Fibroblast of lung (primary cell): ENCODE measurements around the gene IL5RA. TPM values are rescaled to one million over a fixed set of nuclear protein-coding genes. Genes with fewer than 3 reads are reported as not detected.

Source experiments
- DNase-seq, 2 donors: peaks; one replicate each; pipeline versions ENCODE4 v3.0.0 to v3.0.0-alpha.2; 2010; ENCODE audit warnings: low read depth in 2 of 2
- H2AFZ ChIP-seq: 2 replicates; pipeline ENCODE4 v1.5.1; 2012; ENCODE audit warnings: low read length, control low read depth, inconsistent platforms
- H3K27ac ChIP-seq: 2 replicates; pipeline ENCODE4 v1.5.1; 2011; ENCODE audit warnings: low read length, control low read depth; ENCODE audit not compliant: insufficient read depth
- H3K27me3 ChIP-seq: 2 replicates; pipeline ENCODE4 v1.5.1; 2011; ENCODE audit warnings: mild to moderate bottlenecking, low read length; ENCODE audit not compliant: control insufficient read depth, insufficient read depth
- H3K36me3 ChIP-seq: 2 replicates; pipeline ENCODE4 v1.5.1; 2011; ENCODE audit warnings: low read length; ENCODE audit not compliant: control insufficient read depth, insufficient read depth
- H3K4me1 ChIP-seq: 2 replicates; pipeline ENCODE4 v1.5.1; 2011; ENCODE audit warnings: low read length; ENCODE audit not compliant: control insufficient read depth, insufficient read depth; ENCODE audit errors: extremely low read depth
- H3K4me2 ChIP-seq: 2 replicates; pipeline ENCODE4 v1.5.1; 2011; ENCODE audit warnings: low read length, control low read depth; ENCODE audit not compliant: insufficient read depth; ENCODE audit errors: extremely low read depth
- H3K4me3 ChIP-seq, 4 experiments: fragments of 200-600 bp in 1 of 4; sonication (generic) in 1 of 4; replicated peaks in 1 of 4; 2 replicates each; pipeline ENCODE4 v1.5.1; 2011 to 2016; ENCODE audit warnings: low read length in 4 of 4, low read depth in 3 of 4, mild to moderate bottlenecking in 3 of 4, control low read depth in 2 of 4, inconsistent platforms in 1 of 4, mixed read lengths in 1 of 4; ENCODE audit not compliant: insufficient read depth in 1 of 4; ENCODE audit errors: control extremely low read depth in 1 of 4
- H3K79me2 ChIP-seq: 2 replicates; pipeline ENCODE4 v1.5.1; 2012; ENCODE audit warnings: mild to moderate bottlenecking, low read length, inconsistent platforms; ENCODE audit not compliant: control insufficient read depth, insufficient read depth
- H3K9ac ChIP-seq: 2 replicates; pipeline ENCODE4 v1.5.1; 2011; ENCODE audit warnings: mild to moderate bottlenecking, low read length, control low read depth; ENCODE audit not compliant: insufficient read depth
- H3K9me3 ChIP-seq: 2 replicates; pipeline ENCODE4 v1.5.1; 2012; ENCODE audit warnings: low read depth, low read length; ENCODE audit not compliant: control insufficient read depth, insufficient read depth
- H4K20me1 ChIP-seq: 2 replicates; pipeline ENCODE4 v1.5.1; 2011; ENCODE audit warnings: low read length; ENCODE audit not compliant: control insufficient read depth, insufficient read depth; ENCODE audit errors: extremely low read depth
- CTCF ChIP-seq, 2 donors: IDR thresholded peaks in 1 of 2; conservative IDR thresholded peaks in 1 of 2; 1 replicate in 1 of 2; 2 replicates in 1 of 2; pipeline ENCODE4 v1.5.1; 2011 to 2012; ENCODE audit warnings: low read length in 2 of 2, control low read depth in 1 of 2, inconsistent platforms in 1 of 2, low read depth in 1 of 2, mild to moderate bottlenecking in 1 of 2
- EZH2 ChIP-seq: IDR thresholded peaks from 2 replicates; pipeline ENCODE4 v1.5.1; 2012; ENCODE audit warnings: low read length, control low read depth, mild to moderate bottlenecking; ENCODE audit errors: missing control alignments
- polyA plus RNA-seq, 2 donors: library from polyadenylated mRNA; depleted of rRNA in 1 of 2; stranded (reverse) in 1 of 2; unstranded in 1 of 2; fragments of >200 nt; gene quantifications; 2 replicates each; pipeline ENCODE4 v1.2.1, GENCODE V29; 2011 to 2012; ENCODE audit warnings: missing spikeins in 1 of 2
- total RNA-seq: library from RNA; depleted of rRNA; stranded (reverse); fragments of >200 nt; gene quantifications from 2 replicates; pipeline ENCODE4 v1.2.1, GENCODE V29; 2014

IL5RA gene
- total and polyA plus RNA-seq, 2 donors (not counting 1 experiment from before 2014, with no cell fraction given), result not detected

DNA sequence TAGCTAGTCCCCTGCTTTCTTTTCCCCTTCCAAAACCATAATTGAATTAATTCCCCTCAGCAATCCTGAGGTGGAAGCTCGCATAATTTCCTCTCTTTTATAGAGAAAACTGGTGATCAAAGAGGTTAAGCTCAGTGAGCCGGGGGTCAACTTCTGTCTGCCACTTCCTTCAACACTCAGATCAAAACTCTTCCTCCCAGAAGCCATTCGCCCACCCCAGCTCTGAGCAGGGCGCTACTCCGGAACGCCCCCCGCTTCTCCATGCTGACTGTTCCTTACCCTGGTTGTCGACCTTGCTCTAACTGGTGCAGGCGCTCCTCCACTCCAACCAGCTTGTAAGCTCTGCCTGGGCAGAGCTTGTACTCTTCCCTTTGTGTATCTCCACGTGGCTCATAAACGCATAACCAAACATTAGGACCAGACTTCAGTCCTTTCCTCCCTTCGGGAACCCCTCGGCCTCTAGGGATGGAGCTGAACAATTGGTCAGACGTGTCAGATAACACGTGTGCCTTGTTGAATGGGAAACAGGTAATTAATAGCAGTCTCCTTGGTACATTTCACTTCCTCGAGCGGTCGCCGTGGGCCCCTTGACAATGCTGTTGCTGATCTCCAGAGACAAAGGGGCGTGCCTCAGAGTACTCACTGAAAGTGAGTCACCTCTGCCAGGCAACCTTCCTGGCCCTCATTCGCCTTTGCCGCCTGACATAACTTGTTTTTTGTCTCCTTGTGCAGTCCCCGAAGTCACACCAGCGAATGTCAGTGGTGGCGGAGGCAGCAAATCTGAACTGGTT, 71.8 kb downstream of the IL5RA start:
- TF ChIP-seq CTCF (conservative IDR thresholded peaks at IDR 0.05 in 1 of 2, IDR thresholded peaks at IDR 0.05 in 1 of 2; ENCODE audit: low read depth in 1 of 2, low read length in 2 of 2) (no peak), EZH2 (no peak)

DNA sequence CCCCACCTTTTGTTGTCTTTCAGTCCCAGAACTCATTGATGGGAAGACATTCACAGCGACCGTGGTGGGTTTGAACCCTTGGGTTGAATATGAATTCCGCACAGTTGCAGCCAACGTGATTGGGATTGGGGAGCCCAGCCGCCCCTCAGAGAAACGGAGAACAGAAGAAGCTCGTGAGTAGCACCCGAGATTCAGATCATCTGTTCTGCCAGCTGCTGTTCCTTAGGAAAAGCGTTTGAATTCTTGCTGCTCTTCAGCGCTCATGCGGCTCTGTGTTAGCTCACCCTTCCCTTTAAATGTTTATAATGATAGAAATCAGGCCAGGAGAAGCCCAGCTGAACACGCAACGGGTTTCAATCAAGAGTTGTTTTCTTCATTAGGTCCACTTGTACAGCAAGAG, 73.0 kb downstream of the IL5RA start:
- Histone ChIP-seq H3K27ac (no peak overlapping the region), H3K36me3 (no peaks in the 10 kb centered on the region), H3K9me3 (no peaks in the 10 kb centered on the region), H2AFZ (no peak overlapping the region), H3K79me2 (no peaks in the 10 kb centered on the region), H4K20me1 (no peaks in the 10 kb centered on the region), H3K9ac (no peak overlapping the region), H3K4me3 (no peak overlapping the region), H3K4me2 (no peak overlapping the region), H3K4me1 (no peaks in the 10 kb centered on the region), H3K27me3 (no peaks in the 10 kb centered on the region)
- DNase-seq, result no peak
- no peak for TF ChIP-seq EZH2
- no peak for TF ChIP-seq CTCF (conservative IDR thresholded peaks at IDR 0.05 in 1 of 2, IDR thresholded peaks at IDR 0.05 in 1 of 2; ENCODE audit: low read depth in 1 of 2, low read length in 2 of 2)

More for the DNA sequence above, 71.8 kb downstream of the IL5RA start:
- H3K79me2 ChIP-seq, result no peaks in the 10 kb centered on the region
- no peak overlapping the region for H3K9ac ChIP-seq
- H3K27me3 ChIP-seq, result no peaks in the 10 kb centered on the region
- H3K36me3 ChIP-seq, result no peaks in the 10 kb centered on the region
- no peaks in the 10 kb centered on the region for H3K9me3 ChIP-seq
- H3K27ac ChIP-seq, result no peak overlapping the region
- no peak overlapping the region for H2AFZ ChIP-seq
- no peaks in the 10 kb centered on the region for H4K20me1 ChIP-seq
- H3K4me1 ChIP-seq, result no peaks in the 10 kb centered on the region
- H3K4me2 ChIP-seq, result no peak overlapping the region
- DNase-seq, result peak in 1 of 2 donors; percentile 8
- H3K4me3 ChIP-seq, result no peak overlapping the region

GRCh38 chr3:3031326-3031725, 78.8 kb downstream of the IL5RA start:
- H3K36me3 ChIP-seq, result no peaks in the 10 kb centered on the region
- peak overlapping the region; percentile 30 for H2AFZ ChIP-seq
- H3K27me3 ChIP-seq, result no peaks in the 10 kb centered on the region
- no peaks in the 10 kb centered on the region for H4K20me1 ChIP-seq
- peak overlapping the region; percentile 38 for H3K27ac ChIP-seq
- H3K79me2 ChIP-seq, result no peaks in the 10 kb centered on the region
- no peaks in the 10 kb centered on the region for H3K9me3 ChIP-seq
- peak; percentile 3 for DNase-seq
- H3K9ac ChIP-seq, result no peak overlapping the region
- TF ChIP-seq EZH2 (no peak), CTCF (conservative IDR thresholded peaks at IDR 0.05 in 1 of 2, IDR thresholded peaks at IDR 0.05 in 1 of 2; ENCODE audit: low read depth in 1 of 2, low read length in 2 of 2) (no peak)
- no peaks in the 10 kb centered on the region for H3K4me1 ChIP-seq
- no peak overlapping the region for H3K4me2 ChIP-seq
- no peak overlapping the region for H3K4me3 ChIP-seq
